NCI-H460 (cell line): ENCODE measurements around the gene ZBED6. TPM values are rescaled to one million over a fixed set of nuclear protein-coding genes. Genes with fewer than 3 reads are reported as not detected.
"Not testable (repeated sequence)": the region's sequence is repeated elsewhere in the genome, so short reads cannot be mapped to it uniquely, and the experiment has no call there.

Source experiments
- DNase-seq: peaks from one replicate; pipeline ENCODE4 v3.0.0-alpha.2; 2016; ENCODE audit warnings: low read depth; ENCODE audit errors: extremely low read depth
- total RNA-seq: library from RNA; depleted of rRNA; stranded (reverse); fragments of >200 nt; shearing (Covaris generic); gene quantifications from 2 replicates; pipeline ENCODE4 v1.2.3, GENCODE V29; 2014

ZBED6 gene
- total RNA-seq, 1 experiment from 2014 or later: 21.4 TPM

GRCh38 chr1:203778789-203779188, 16.6 kb upstream of the ZBED6 start:
- DNase-seq: no peak

- DNase-seq: no peak
Measured at GRCh38 chr1:203781962-203782361, 13.5 kb upstream of the ZBED6 start.

GRCh38 chr1:203789966-203790365, 5.5 kb upstream of the ZBED6 start:
- DNase-seq: no peak

GRCh38 chr1:203791498-203791897, 3.9 kb upstream of the ZBED6 start:
- no peak for DNase-seq

- no peak for DNase-seq
Measured at GRCh38 chr1:203792486-203792885, 2.9 kb upstream of the ZBED6 start.

GRCh38 chr1:203793561-203793960, 1.9 kb upstream of the ZBED6 start:
- not testable (repeated sequence) for DNase-seq

- DNase-seq: no peak
Measured at GRCh38 chr1:203794764-203795440, 521 bp upstream of the ZBED6 start.

- DNase-seq: no peak
Measured at GRCh38 chr1:203796236-203796605, 798 bp downstream of the ZBED6 start.

- no peak for DNase-seq
Measured at GRCh38 chr1:203797216-203797615, 1.8 kb downstream of the ZBED6 start.

GRCh38 chr1:203797948-203798655, 2.7 kb downstream of the ZBED6 start:
- no peak for DNase-seq

- no peak for DNase-seq
Measured at GRCh38 chr1:203799157-203799556, 3.7 kb downstream of the ZBED6 start.

GRCh38 chr1:203799971-203800370, 4.5 kb downstream of the ZBED6 start:
- no peak for DNase-seq

- no peak for DNase-seq
Measured at GRCh38 chr1:203805689-203806088, 10.3 kb downstream of the ZBED6 start.

GRCh38 chr1:203807196-203807595, 11.8 kb downstream of the ZBED6 start:
- DNase-seq: no peak

- DNase-seq: no peak
Measured at GRCh38 chr1:203813581-203814341, 18.3 kb downstream of the ZBED6 start.

GRCh38 chr1:203818399-203818798, 23.0 kb downstream of the ZBED6 start:
- DNase-seq: no peak

GRCh38 chr1:203823306-203823705, 27.9 kb downstream of the ZBED6 start:
- DNase-seq: no peak

- no peak for DNase-seq
Measured at GRCh38 chr1:203826175-203826574, 30.8 kb downstream of the ZBED6 start.

GRCh38 chr1:203828002-203828401, 32.6 kb downstream of the ZBED6 start:
- DNase-seq: no peak

GRCh38 chr1:203828503-203828902, 33.1 kb downstream of the ZBED6 start:
- no peak for DNase-seq

- not testable (repeated sequence) for DNase-seq
Measured at GRCh38 chr1:203829247-203829646, 33.8 kb downstream of the ZBED6 start.

GRCh38 chr1:203835476-203835875, 40.1 kb downstream of the ZBED6 start:
- no peak for DNase-seq
